H1 (cell line): ENCODE data around the gene SLC6A6. TPM values are rescaled to one million over a fixed set of nuclear protein-coding genes. Genes with fewer than 3 reads are reported as not detected.

Experiments used
- CHD1 ChIP-seq: IDR thresholded peaks from 2 replicates; pipeline ENCODE4 v1.6.1; 2012; ENCODE audit warnings: low read depth, low read length, improper control_type of control experiment
- CHD2 ChIP-seq: IDR thresholded peaks from 2 replicates; pipeline ENCODE4 v1.6.1; 2012; ENCODE audit warnings: low read length, improper control_type of control experiment
- CHD7 ChIP-seq: fragments of 300-600 bp; sonication (generic); IDR thresholded peaks from 2 replicates; pipeline ENCODE4 v1.7.1; 2012; ENCODE audit warnings: low read length, moderate library complexity, mild to moderate bottlenecking, inconsistent platforms; ENCODE audit not compliant: insufficient replicate concordance
- E2F6 ChIP-seq: IDR thresholded peaks from 2 replicates; pipeline ENCODE4 v1.6.1; 2012; ENCODE audit warnings: inconsistent platforms
- KDM5A ChIP-seq: fragments of 200-600 bp; IDR thresholded peaks from 2 replicates; pipeline ENCODE4 v1.7.1; 2012; ENCODE audit warnings: mild to moderate bottlenecking, low read length, inconsistent platforms, mixed read lengths
- RXRA ChIP-seq: IDR thresholded peaks from 2 replicates; pipeline ENCODE4 v1.6.1; 2011; ENCODE audit warnings: low read depth, mild to moderate bottlenecking, low read length, moderate library complexity; ENCODE audit not compliant: insufficient read depth
- SP2 ChIP-seq: IDR thresholded peaks from 2 replicates; pipeline ENCODE4 v1.6.1; 2012; ENCODE audit warnings: mild to moderate bottlenecking, low read length, inconsistent platforms
- TAF7 ChIP-seq: optimal IDR thresholded peaks from 2 replicates; pipeline ENCODE3; 2011; ENCODE audit warnings: low read depth, mild to moderate bottlenecking, inconsistent platforms, low read length, moderate library complexity, borderline replicate concordance
- TEAD4 ChIP-seq: IDR thresholded peaks from 2 replicates; pipeline ENCODE4 v1.6.1; 2012; ENCODE audit warnings: low read depth, low read length, inconsistent platforms, mixed read lengths
- YY1 ChIP-seq: IDR thresholded peaks from 2 replicates; pipeline ENCODE4 v1.6.1; 2011; ENCODE audit warnings: low read depth, mild to moderate bottlenecking, low read length
- polyA plus RNA-seq, 7 experiments: library from polyadenylated mRNA; depleted of rRNA in 3 of 7; stranded (reverse) in 5 of 7; unstranded in 2 of 7; fragments of >200 nt in 5 of 7; fragments of 200-250 nt in 2 of 7; gene quantifications; 1 replicate in 5 of 7; 2 replicates in 1 of 7; 4 replicates in 1 of 7; pipeline versions ENCODE4 v1.2.1 to v1.2.3, GENCODE V29; 2011 to 2013; ENCODE audit warnings: missing spikeins in 2 of 7, mixed read lengths in 2 of 7
- total RNA-seq: library from RNA; stranded (reverse); fragmentation: NEBNext Ultra II Directional; extraction: Animal tissue kit (Norgen Biotek cat#: 25700); gene quantifications from 2 replicates; pipeline ENCODE4 v1.2.1, GENCODE V29; 2021

SLC6A6 gene
- total and polyA plus RNA-seq, 2 of the 8 experiments (the other 6 are each of a cell fraction or from before 2014, with no cell fraction given) = 66.2 to 144 TPM

- TF ChIP-seq CHD1 = no peak
- TF ChIP-seq TEAD4 = no peak
- no peak for TF ChIP-seq RXRA
- no peak for TF ChIP-seq E2F6
- no peak for TF ChIP-seq YY1
- no peak for TF ChIP-seq TAF7
- TF ChIP-seq CHD7 = no peak
- TF ChIP-seq CHD2 = no peak
- no peak for TF ChIP-seq SP2
- no peak for TF ChIP-seq KDM5A
Observed at GRCh38 chr3:14397940-14398796, 4.2 kb upstream of the SLC6A6 start (continued).
